ENCODE data around the gene ILF2. TPM values are rescaled to one million over a fixed set of nuclear protein-coding genes. Genes with fewer than 3 reads are reported as not detected.
A peak's percentile ranks its signal among the peaks of the same experiment; 100 is the strongest.

Gene ILF2
- total RNA-seq, 1 donor from 2014 or later = 474 TPM

DNA sequence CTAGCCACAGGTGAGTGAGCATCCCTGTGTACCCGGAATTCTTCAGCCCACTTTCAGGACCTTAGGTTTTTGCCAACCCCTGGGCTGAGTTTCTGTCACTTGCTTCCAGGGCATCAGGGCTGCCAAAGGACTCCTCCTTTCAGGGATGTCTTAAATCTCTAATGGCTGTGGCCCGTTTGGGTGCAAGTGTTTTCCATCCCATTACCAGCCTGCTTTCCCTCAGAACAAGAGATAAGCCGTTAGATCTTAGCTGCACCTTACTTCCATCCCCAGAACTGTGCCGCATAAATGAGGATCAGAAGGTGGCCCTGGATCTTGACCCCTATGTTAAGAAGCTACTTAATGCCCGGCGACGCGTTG, 11.6 kb downstream of the ILF2 start:
- H3K9ac ChIP-seq = peak overlapping the region; percentile 63
- Mint-ChIP-seq H3K4me1 (peaks cover 20% of the 10 kb centered on the region), H3K36me3 (peaks cover 8% of the 10 kb centered on the region), H3K27ac (peak overlapping the region; percentile 53), H3K9me3 (no peaks in the 10 kb centered on the region), H3K27me3 (ENCODE audit: insufficient read depth, low read depth) (peaks cover 4% of the 10 kb centered on the region), H3K4me3 (peak overlapping the region; percentile 97)
- peak; percentile 9 for DNase-seq (ENCODE audit: low spot score)
- H3K36me3 ChIP-seq = peaks cover 15% of the 10 kb centered on the region
- no peaks in the 10 kb centered on the region for H3K27me3 ChIP-seq
- H3K27ac ChIP-seq = no peak overlapping the region
- H3F3A ChIP-seq (ENCODE audit: low read depth) = peaks cover 52% of the 10 kb centered on the region
- peaks cover 14% of the 10 kb centered on the region for H3K79me2 ChIP-seq (ENCODE audit: low read depth)
- no peak overlapping the region for H2AFZ ChIP-seq (replicated peaks)
- H3K4me1 ChIP-seq = peaks cover 5% of the 10 kb centered on the region
- peaks cover 19% of the 10 kb centered on the region for H4K20me1 ChIP-seq (ENCODE audit: low read depth)
- peak overlapping the region; percentile 72 for H3K4me3 ChIP-seq
- peak overlapping the region; percentile 85 for H3K4me2 ChIP-seq
- no peaks in the 10 kb centered on the region for H3K9me3 ChIP-seq (ENCODE audit: low read depth)
- TF ChIP-seq EZH2 (IDR thresholded peaks at IDR 0.05) = no peak
- TF ChIP-seq, protein P1, sequence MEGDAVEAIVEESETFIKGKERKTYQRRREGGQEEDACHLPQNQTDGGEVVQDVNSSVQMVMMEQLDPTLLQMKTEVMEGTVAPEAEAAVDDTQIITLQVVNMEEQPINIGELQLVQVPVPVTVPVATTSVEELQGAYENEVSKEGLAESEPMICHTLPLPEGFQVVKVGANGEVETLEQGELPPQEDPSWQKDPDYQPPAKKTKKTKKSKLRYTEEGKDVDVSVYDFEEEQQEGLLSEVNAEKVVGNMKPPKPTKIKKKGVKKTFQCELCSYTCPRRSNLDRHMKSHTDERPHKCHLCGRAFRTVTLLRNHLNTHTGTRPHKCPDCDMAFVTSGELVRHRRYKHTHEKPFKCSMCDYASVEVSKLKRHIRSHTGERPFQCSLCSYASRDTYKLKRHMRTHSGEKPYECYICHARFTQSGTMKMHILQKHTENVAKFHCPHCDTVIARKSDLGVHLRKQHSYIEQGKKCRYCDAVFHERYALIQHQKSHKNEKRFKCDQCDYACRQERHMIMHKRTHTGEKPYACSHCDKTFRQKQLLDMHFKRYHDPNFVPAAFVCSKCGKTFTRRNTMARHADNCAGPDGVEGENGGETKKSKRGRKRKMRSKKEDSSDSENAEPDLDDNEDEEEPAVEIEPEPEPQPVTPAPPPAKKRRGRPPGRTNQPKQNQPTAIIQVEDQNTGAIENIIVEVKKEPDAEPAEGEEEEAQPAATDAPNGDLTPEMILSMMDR (IDR thresholded peaks at IDR 0.05) = no peak
- no peak for TF ChIP-seq EZH2phosphoT487 (IDR thresholded peaks at IDR 0.05)

DNA sequence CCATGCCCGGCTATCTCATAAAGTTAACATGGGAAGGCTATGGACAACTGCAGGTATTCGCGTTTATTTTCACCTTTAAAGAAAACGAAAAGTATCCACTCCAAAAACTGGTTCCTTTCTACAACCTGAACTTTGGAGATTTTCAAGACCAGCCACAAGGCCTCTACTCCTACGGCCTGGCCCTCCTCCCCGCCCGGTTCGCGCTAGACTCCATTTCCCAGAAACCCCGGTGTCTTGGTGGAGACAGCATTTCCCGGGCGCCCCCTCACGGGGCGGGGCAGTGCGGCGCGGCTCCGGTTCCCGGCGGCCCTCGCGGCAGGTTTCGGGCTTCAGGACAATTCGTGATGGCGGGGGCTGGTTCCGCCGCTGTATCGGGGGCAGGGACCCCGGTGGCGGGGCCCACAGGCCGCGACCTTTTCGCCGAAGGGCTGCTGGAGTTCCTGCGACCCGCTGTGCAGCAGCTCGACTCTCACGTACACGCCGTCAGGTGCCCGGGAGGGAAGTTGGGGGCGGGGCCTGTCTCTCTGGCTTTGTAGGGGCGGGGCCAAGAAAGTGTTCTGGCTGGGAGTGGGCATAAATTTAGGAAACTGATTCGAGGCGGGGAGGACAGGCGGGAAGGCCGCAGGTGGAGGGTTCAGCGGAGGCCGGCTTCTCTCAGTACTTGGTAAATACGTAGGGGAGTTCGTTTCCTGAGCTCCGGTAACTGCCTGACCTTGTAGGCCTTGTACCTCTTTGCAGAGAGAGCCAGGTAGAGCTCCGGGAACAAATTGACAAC, 12.2 kb downstream of the ILF2 start, which contains the start of gene SNAPIN:
Gene SNAPIN (plus strand): TSS at position 304 of the 775 bp plus-strand sequence. CDS start 41 bp downstream, at position 345.
- Mint-ChIP-seq H3K27me3 (ENCODE audit: insufficient read depth, low read depth) (peaks cover 4% of the 10 kb centered on the region), H3K4me3 (peak within 1 kb of the TSS; percentile 97), H3K36me3 (peaks cover 8% of the 10 kb centered on the region), H3K27ac (peak within 1 kb of the TSS; percentile 85), H3K4me1 (peaks cover 20% of the 10 kb centered on the region), H3K9me3 (no peaks in the 10 kb centered on the region)
- H2AFZ ChIP-seq (replicated peaks) = peak within 1 kb of the TSS; percentile 86
- H3K4me1 ChIP-seq = peaks cover 5% of the 10 kb centered on the region
- peak within 1 kb of the TSS; percentile 85 for H3K4me2 ChIP-seq
- H3K4me3 ChIP-seq = peak within 1 kb of the TSS; percentile 72
- H3K36me3 ChIP-seq = peaks cover 11% of the 10 kb centered on the region
- H3K9ac ChIP-seq = peak within 1 kb of the TSS; percentile 63
- peaks cover 46% of the 10 kb centered on the region for H3F3A ChIP-seq (ENCODE audit: low read depth)
- no peaks in the 10 kb centered on the region for H3K27me3 ChIP-seq
- H3K27ac ChIP-seq = peak within 1 kb of the TSS; percentile 58
- H3K9me3 ChIP-seq (ENCODE audit: low read depth) = no peaks in the 10 kb centered on the region
- peak; percentile 95 for DNase-seq (ENCODE audit: low spot score)
- H3K79me2 ChIP-seq (ENCODE audit: low read depth) = peaks cover 14% of the 10 kb centered on the region
- H4K20me1 ChIP-seq (ENCODE audit: low read depth) = peaks cover 19% of the 10 kb centered on the region
- no peak for TF ChIP-seq EZH2phosphoT487 (IDR thresholded peaks at IDR 0.05)
- TF ChIP-seq EZH2 (IDR thresholded peaks at IDR 0.05) = no peak
- TF ChIP-seq, protein P1 (IDR thresholded peaks at IDR 0.05) = peak; percentile 25

- H3K27me3 Mint-ChIP-seq (ENCODE audit: insufficient read depth, low read depth) = peaks cover 8% of the 10 kb centered on the region
- H3F3A ChIP-seq (ENCODE audit: low read depth) = peaks cover 15% of the 10 kb centered on the region
- H3K36me3 ChIP-seq = no peaks in the 10 kb centered on the region
- no peak overlapping the region for H3K4me3 ChIP-seq
- DNase-seq (ENCODE audit: low spot score) = no peak
- peaks cover 11% of the 10 kb centered on the region for H3K4me1 Mint-ChIP-seq
- H3K27me3 ChIP-seq = no peaks in the 10 kb centered on the region
- TF ChIP-seq EZH2 (IDR thresholded peaks at IDR 0.05) (no peak), EZH2phosphoT487 (IDR thresholded peaks at IDR 0.05) (no peak)
- TF ChIP-seq, protein P1 (IDR thresholded peaks at IDR 0.05) = no peak
- H3K9me3 Mint-ChIP-seq = no peaks in the 10 kb centered on the region
- peaks cover 5% of the 10 kb centered on the region for H3K4me1 ChIP-seq
- peaks cover 14% of the 10 kb centered on the region for H3K79me2 ChIP-seq (ENCODE audit: low read depth)
- no peak overlapping the region for H3K27ac Mint-ChIP-seq
- no peaks in the 10 kb centered on the region for H3K36me3 Mint-ChIP-seq
- no peak overlapping the region for H2AFZ ChIP-seq (replicated peaks)
- no peak overlapping the region for H3K27ac ChIP-seq
- peaks cover 12% of the 10 kb centered on the region for H4K20me1 ChIP-seq (ENCODE audit: low read depth)
- H3K4me3 Mint-ChIP-seq = peak overlapping the region; percentile 3
- no peaks in the 10 kb centered on the region for H3K9me3 ChIP-seq (ENCODE audit: low read depth)
- no peak overlapping the region for H3K9ac ChIP-seq
- no peak overlapping the region for H3K4me2 ChIP-seq
Observed at GRCh38 chr1:153655333-153655732, 15.5 kb downstream of the ILF2 start.
